ENCODE measurements around the gene CD58.

Gene CD58

DNA sequence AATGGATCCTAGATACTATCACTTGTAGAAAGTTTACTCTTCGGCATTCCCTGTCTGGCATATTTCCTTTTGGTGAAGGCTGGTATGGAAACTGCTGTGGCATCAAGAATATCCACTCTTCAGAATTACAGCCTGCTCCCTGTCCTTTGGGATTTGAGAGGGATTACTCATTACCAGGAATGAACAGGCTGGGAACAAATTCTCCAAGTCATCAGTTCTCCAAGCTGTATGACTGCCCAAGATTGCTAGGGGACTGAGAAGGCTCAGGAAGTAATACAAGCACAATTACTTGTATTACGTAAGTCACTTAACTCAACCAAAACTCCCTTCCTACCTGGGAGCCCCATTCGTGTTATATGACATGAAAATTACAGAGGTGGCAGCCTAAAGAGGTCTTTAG is 49.6 kb downstream of the CD58 start:
- Histone ChIP-seq H3K4me1 (ENCODE audit: control insufficient read depth, insufficient read depth, low read length) (no peaks in the 10 kb centered on the region), H3K4me3 (ENCODE audit: low read depth, low read length) (no peak overlapping the region), H3K9me3 (ENCODE audit: control insufficient read depth, insufficient read depth, low read depth, low read length) (no peaks in the 10 kb centered on the region), H3K36me3 (ENCODE audit: control insufficient read depth in 2 of 2, insufficient read depth in 1 of 2, low read length in 2 of 2) (peaks cover 0 to 4% of the 10 kb centered on the region in 2 experiments; a peak in 1 of 3 replicates), H3K27ac (ENCODE audit: extremely low read depth, low read depth, low read length) (no peak overlapping the region)
- ChIA-PET POLR2A (no interaction called here), CTCF (interaction anchor here (0.6 kb wide), 1 partner anchor 296 kb away, joined by 3 read pairs; no protein-coding TSS in a partner anchor)
- TF ChIP-seq, protein P1, sequence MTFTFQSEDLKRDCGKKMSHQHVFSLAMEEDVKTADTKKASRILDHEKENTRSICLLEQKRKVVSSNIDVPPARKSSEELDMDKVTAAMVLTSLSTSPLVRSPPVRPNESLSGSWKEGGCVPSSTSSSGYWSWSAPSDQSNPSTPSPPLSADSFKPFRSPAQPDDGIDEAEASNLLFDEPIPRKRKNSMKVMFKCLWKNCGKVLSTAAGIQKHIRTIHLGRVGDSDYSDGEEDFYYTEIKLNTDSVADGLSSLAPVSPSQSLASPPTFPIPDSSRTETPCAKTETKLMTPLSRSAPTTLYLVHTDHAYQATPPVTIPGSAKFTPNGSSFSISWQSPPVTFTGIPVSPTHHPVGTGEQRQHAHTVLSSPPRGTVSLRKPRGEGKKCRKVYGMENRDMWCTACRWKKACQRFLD (tag by site-specific recombination; IDR thresholded peaks at IDR 0.05), result no peak
- TF ChIP-seq ZNF626 (tag by site-specific recombination; IDR thresholded peaks at IDR 0.05), result no peak
- no peak for TF ChIP-seq ZNF114 (tag by site-specific recombination; IDR thresholded peaks at IDR 0.05)
- TF ChIP-seq, protein P2, sequence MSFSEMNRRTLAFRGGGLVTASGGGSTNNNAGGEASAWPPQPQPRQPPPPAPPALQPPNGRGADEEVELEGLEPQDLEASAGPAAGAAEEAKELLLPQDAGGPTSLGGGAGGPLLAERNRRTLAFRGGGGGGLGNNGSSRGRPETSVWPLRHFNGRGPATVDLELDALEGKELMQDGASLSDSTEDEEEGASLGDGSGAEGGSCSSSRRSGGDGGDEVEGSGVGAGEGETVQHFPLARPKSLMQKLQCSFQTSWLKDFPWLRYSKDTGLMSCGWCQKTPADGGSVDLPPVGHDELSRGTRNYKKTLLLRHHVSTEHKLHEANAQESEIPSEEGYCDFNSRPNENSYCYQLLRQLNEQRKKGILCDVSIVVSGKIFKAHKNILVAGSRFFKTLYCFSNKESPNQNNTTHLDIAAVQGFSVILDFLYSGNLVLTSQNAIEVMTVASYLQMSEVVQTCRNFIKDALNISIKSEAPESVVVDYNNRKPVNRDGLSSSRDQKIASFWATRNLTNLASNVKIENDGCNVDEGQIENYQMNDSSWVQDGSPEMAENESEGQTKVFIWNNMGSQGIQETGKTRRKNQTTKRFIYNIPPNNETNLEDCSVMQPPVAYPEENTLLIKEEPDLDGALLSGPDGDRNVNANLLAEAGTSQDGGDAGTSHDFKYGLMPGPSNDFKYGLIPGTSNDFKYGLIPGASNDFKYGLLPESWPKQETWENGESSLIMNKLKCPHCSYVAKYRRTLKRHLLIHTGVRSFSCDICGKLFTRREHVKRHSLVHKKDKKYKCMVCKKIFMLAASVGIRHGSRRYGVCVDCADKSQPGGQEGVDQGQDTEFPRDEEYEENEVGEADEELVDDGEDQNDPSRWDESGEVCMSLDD (tag by site-specific recombination; IDR thresholded peaks at IDR 0.05), result no peak
- TF ChIP-seq ZNF654 (tag by site-specific recombination; IDR thresholded peaks at IDR 0.05; ENCODE audit: low read depth), result no peak
- no peak for TF ChIP-seq ZNF132 (tag by site-specific recombination; IDR thresholded peaks at IDR 0.05; ENCODE audit: borderline replicate concordance)
- no peak for TF ChIP-seq GLIS2 (tag by site-specific recombination; IDR thresholded peaks at IDR 0.05)
- no peak for TF ChIP-seq MYNN (tag by site-specific recombination; IDR thresholded peaks at IDR 0.05; ENCODE audit: borderline replicate concordance)
- no peak for TF ChIP-seq ZNF529 (tag by site-specific recombination; IDR thresholded peaks at IDR 0.05; ENCODE audit: insufficient replicate concordance)
- TF ChIP-seq, protein P3, sequence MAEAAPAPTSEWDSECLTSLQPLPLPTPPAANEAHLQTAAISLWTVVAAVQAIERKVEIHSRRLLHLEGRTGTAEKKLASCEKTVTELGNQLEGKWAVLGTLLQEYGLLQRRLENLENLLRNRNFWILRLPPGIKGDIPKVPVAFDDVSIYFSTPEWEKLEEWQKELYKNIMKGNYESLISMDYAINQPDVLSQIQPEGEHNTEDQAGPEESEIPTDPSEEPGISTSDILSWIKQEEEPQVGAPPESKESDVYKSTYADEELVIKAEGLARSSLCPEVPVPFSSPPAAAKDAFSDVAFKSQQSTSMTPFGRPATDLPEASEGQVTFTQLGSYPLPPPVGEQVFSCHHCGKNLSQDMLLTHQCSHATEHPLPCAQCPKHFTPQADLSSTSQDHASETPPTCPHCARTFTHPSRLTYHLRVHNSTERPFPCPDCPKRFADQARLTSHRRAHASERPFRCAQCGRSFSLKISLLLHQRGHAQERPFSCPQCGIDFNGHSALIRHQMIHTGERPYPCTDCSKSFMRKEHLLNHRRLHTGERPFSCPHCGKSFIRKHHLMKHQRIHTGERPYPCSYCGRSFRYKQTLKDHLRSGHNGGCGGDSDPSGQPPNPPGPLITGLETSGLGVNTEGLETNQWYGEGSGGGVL (tag by site-specific recombination; IDR thresholded peaks at IDR 0.05), result no peak
- TF ChIP-seq, protein P4, sequence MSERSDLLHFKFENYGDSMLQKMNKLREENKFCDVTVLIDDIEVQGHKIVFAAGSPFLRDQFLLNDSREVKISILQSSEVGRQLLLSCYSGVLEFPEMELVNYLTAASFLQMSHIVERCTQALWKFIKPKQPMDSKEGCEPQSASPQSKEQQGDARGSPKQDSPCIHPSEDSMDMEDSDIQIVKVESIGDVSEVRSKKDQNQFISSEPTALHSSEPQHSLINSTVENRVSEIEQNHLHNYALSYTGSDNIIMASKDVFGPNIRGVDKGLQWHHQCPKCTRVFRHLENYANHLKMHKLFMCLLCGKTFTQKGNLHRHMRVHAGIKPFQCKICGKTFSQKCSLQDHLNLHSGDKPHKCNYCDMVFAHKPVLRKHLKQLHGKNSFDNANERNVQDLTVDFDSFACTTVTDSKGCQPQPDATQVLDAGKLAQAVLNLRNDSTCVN (tag by site-specific recombination; optimal IDR thresholded peaks at IDR 0.05), result no peak
- no peak for TF ChIP-seq ZNF514 (tag by site-specific recombination; IDR thresholded peaks at IDR 0.05)
- TF ChIP-seq SETDB1 (IDR thresholded peaks at IDR 0.05; ENCODE audit: insufficient read length, low read length), result no peak
- no peak for TF ChIP-seq SP3 (tag by site-specific recombination; IDR thresholded peaks at IDR 0.05)
- no peak for TF ChIP-seq ZNF623 (tag by site-specific recombination; IDR thresholded peaks at IDR 0.05)
- no peak for TF ChIP-seq RBAK (tag by site-specific recombination; IDR thresholded peaks at IDR 0.05)
- no peak for TF ChIP-seq ZNF610 (tag by site-specific recombination; IDR thresholded peaks at IDR 0.05; ENCODE audit: borderline replicate concordance)
- no peak for TF ChIP-seq ZBTB48 (tag by site-specific recombination; IDR thresholded peaks at IDR 0.05)

DNA sequence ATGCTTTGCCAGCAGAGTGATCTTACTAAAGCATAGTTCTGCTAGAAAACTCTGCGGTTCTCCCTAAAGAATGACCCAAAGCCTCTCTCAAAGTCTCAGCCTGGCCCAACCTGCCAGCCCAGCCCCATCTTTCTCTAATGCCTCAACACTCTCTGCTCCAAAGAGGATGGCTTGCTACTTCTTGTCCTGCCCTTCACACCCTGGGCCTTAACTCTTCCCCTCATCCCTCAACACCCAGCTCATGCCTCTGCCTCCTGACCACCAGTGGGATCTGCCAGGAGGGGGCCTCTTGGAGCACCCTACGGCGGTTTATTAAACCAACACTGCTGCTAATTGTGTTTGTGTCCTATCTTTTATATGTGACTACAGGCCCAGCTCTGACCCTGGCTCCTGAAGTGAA is 52.4 kb downstream of the CD58 start:
- Histone ChIP-seq H3K4me1 (ENCODE audit: control insufficient read depth, insufficient read depth, low read length) (no peaks in the 10 kb centered on the region), H3K4me3 (ENCODE audit: low read depth, low read length) (no peak overlapping the region), H3K27ac (ENCODE audit: extremely low read depth, low read depth, low read length) (no peak overlapping the region), H3K9me3 (ENCODE audit: control insufficient read depth, insufficient read depth, low read depth, low read length) (no peaks in the 10 kb centered on the region), H3K36me3 (ENCODE audit: control insufficient read depth in 2 of 2, insufficient read depth in 1 of 2, low read length in 2 of 2) (peaks cover 0 to 4% of the 10 kb centered on the region in 2 experiments; a peak in 1 of 3 replicates)
- ChIA-PET CTCF (no interaction called here), POLR2A (no interaction called here)
- TF ChIP-seq ZNF707 (tag by site-specific recombination; IDR thresholded peaks at IDR 0.05) (no peak), ZNF48 (tag by site-specific recombination; IDR thresholded peaks at IDR 0.05) (no peak), ZNF2 (tag by site-specific recombination; IDR thresholded peaks at IDR 0.05) (no peak), ZNF501 (tag by site-specific recombination; IDR thresholded peaks at IDR 0.05) (no peak), SALL2 (tag by site-specific recombination; IDR thresholded peaks at IDR 0.05; ENCODE audit: borderline replicate concordance) (no peak), ZNF221 (tag by site-specific recombination; IDR thresholded peaks at IDR 0.05; ENCODE audit: borderline replicate concordance) (no peak), SP2 (tag by site-specific recombination; IDR thresholded peaks at IDR 0.05) (no peak), GLI4 (tag by site-specific recombination; IDR thresholded peaks at IDR 0.05) (no peak), ZNF792 (tag by site-specific recombination; IDR thresholded peaks at IDR 0.05) (no peak), ZNF416 (tag by site-specific recombination; IDR thresholded peaks at IDR 0.05) (no peak), ZFP3 (tag by site-specific recombination; IDR thresholded peaks at IDR 0.05; ENCODE audit: low read depth) (no peak)
- TF ChIP-seq, protein P5, sequence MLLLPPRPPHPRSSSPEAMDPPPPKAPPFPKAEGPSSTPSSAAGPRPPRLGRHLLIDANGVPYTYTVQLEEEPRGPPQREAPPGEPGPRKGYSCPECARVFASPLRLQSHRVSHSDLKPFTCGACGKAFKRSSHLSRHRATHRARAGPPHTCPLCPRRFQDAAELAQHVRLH (tag by site-specific recombination; IDR thresholded peaks at IDR 0.05), result no peak

All from HEK293 (cell line).